HG03097 (cell line): Measurements from ENCODE around the gene HSPB7.
"Not testable (repeated sequence)": the region's sequence is repeated elsewhere in the genome, so short reads cannot be mapped to it uniquely, and the experiment has no call there.

ENCODE experiments used
- ATAC-seq: cut with Tn5 transposase; IDR thresholded peaks from one replicate; pipeline ENCODE4 v1.9.1; 2021; ENCODE audit not compliant: unreplicated experiment, low FRiP score

HSPB7 gene

DNA sequence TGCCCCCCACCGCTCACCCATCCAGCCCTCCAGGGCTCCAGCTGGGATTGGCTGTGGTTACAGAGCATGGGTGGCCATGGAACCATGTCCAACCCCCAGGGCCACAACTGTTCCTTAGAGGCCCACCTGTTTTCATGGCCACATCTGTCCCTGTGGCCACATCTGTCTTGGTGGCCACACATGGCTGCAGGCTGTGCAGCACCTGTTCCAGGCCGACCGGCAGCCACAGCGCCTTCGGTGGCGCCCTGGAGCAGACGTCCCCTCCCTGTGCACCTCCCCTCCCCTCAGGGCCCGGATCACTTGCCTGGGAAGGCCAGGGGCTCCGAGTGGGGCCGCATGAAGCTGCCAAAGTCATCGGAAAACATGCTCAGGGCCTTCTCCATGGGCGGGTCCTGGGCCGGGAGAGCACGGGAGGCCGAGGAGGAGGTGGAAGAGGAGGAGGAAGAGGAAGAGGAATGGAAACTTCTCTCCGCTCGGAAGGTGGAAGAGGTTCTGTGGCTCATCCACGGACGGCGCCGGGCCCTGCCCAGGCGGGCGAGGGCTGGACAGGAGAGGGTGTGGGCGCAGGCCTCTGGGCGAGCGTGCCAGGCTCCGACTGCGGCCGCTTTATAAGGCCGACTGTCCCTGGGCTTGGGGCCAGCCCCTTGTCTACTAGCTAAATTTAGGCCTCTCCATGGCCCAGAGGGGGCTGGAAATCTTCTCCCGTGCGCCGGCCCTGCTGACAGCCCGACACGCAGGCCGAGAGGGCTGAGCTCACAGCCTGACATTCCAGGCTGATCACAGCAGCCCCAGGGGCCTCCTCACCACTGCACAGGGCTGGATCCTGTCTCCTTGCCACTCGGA lies at the start of gene HSPB7:
TSS of gene HSPB7 (minus strand) at position 583 of the 843 bp plus-strand sequence. CDS start at position 503, 80 bp downstream.
- no peak for ATAC-seq

DNA sequence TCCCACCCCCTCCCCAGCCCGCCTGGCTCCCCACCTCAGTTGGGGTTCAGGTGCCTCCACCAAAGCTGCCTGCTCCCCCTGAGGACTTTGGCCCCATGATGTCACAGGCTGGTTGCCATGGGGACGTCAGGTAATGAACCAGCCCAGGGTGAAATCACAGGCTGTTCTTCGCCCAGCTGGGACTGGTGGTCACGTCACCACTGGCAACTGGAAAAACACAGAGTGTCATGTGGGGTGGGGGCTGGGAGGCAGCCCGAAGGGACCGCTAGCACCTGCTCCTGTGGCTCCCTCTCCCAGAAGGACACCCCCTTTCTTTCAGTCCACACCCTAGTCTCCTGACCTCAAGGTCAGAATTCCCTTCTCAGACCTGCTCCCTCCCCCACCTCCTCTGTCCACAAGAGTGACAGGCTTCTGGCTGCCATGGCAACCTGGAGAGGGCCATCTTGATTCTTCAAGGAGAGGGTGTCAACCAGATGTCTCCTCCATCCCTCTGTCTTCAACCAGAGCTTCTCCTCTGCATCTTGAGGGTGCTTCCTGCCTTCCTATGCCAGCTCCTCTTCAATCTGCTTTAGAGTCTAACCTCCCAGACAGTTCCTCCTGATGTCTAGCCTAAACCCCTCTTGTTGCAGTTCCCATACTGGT lies 49.4 kb upstream of the HSPB7 start:
- no peak for ATAC-seq

DNA sequence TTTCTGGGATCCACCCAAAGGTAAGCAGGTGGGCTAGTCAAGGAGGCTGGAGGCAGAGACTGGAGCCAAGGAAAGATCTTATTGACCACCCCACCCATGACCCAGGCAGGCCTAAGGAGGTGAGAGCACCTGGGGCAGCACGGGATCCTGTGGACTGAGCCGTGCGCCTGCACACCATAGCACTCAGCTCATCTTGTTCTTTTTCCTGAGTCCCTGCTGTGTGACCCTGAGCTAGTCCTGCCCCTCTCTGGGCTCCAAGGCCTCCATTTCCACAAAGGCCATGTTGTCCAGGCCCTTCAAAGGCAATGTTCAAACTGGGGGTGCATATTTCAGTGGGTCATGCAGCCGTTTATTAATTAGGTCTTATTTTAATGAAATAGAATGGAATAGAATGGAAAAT lies 48.4 kb upstream of the HSPB7 start:
- no peak for ATAC-seq

DNA sequence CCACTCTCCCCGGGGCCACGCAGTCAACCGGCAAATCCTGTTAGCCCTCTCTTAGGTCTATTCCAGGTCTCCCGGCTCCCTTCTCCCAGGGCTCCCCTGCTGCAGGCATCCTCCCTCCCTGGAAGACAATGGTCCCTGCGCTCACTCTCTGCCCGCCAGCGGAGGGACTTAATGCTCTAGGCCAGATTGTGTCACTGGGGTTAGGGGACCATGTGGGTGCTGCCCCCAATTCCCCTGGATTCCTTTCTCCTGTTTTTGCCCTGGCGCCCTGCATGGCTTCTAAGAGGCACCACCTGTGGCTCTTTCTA lies 47.4 kb upstream of the HSPB7 start:
- ATAC-seq, result no peak

DNA sequence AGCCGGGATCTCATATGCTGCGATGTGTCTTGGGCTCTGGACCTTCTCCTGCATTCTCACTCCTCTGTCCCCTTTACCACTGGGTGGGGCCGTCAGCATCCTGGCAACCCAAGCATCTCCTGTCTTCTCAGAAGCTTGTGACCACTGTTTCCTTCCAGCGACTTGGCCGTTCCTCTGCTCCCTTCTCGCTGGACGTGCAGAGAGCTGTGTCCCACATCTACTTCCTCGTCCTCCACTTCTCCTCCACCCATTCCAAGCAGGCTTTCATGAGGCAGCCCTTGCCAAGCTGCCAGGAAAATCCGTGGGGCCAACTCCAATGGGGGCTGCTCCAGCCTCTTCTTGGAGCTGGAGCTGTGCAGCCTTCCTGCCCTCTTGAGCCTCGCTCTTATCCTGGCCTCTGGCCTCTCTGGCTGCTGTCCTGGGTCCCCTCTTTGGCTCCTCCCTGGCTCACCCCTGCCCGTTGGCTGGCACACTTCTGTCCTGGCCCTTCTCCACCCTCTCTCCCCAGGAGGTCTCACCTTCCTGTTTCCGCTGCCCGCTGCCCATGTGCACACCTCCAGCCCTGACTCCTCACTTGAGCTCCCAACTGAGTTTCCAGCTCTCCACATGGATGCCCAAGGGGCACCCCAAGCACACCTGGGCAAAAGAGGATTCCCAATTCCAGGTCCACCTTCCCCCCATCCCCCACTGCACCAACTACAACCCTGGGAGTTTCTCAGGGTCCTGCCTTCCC lies 46.9 kb upstream of the HSPB7 start:
- ATAC-seq, result no peak

DNA sequence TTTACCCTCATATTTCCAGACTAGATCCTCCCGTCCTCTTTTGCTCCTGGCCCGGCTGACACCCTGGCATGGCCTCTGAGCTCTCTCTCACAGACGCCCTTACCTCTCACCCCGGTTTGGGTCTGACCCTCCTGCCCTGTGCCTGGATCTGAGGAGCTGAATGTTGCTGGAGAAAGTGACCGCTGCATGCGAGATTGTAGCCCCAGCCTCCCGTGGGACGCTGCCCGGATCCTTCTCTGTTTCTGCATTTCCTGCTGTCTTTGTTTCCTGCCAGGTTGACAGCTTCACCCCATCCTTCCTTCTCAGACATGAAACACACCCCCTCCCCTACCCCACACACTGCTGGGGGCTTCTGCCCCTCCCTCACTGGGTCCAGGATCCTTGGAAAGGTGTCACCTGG lies 46.1 kb upstream of the HSPB7 start:
- no peak for ATAC-seq

DNA sequence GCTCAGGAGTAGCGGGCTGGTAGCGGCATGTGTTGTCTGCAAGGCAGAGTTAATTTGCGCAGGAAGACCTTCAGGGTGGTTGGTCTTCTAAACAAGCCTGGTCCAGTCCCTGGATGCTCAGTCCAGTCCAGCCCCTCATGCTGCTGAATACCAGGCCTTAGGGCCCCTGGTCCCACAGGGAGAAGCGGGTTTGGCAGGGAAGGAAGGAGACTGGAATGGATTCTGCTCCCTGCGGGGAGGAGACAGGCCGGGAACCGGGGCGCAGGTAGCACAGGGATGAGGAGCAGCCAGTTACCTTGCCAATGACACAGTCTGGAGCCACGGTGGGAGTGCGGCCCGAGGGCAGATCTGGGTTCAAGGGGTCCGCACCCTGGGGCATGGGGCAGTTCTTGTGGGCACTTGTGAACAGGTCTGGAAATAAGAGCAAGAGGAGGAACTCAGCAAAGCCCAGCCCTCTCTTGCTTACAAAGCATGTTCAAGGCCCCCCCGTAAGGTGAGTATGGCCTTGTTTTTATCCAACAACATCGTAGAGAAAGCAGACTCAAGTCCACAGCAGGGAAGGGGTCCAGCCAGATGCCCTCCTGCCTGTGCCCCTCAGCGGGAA lies 45.5 kb upstream of the HSPB7 start:
- no peak for ATAC-seq

DNA sequence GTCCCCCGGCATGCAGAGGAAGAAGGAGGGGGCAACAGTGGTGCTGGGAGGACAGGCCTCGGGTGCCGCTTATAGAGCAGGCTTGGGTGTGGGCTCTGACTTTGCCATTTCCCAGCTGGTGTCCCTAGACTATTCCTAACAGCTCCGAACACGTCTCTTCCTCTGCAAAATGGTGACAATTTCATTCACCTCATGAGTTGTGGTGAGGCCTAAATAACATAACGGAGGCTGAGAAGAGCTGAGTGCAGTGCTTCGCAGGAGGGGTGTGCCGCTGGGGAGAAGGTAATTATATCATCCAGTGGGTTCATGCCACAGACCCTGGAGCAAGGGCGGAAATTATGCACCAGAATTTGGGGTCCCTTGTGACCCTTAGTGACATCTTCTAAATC lies 44.8 kb upstream of the HSPB7 start:
- ATAC-seq, result not testable (repeated sequence)

DNA sequence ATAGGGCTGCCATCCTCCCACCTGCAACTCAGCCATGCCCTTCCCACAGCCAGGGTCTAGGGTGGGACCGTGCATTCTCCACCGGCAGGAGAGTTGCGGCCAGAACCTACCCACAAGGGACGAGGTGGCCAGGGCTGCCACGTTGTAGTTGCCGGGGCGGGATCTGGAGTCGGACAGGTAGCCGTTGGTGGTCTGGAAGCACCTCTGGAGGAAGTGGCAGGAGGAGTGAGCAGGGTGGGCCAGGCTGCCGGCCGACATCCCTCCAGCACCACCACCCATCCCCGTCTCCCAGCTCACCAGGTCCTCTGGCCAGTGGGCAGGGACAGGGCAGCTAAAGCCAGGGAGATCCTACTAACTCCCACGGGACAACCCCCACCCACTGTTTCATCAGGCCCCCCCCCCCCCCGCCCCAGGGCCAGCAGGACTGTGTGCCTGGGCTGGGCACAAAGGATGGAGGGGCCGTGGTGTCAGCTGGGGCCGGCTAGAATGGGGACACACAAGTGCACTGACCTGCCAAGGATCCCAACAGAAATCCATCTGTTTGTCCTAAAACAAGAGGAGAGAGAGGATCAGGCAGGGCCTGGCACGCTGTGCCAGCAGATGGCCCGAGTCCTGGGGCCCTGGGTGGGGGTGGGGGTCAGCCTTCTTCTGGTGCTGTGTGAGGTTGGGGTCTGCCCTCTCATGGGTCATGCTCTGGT lies 44.3 kb upstream of the HSPB7 start:
- ATAC-seq, result not testable (repeated sequence)

DNA sequence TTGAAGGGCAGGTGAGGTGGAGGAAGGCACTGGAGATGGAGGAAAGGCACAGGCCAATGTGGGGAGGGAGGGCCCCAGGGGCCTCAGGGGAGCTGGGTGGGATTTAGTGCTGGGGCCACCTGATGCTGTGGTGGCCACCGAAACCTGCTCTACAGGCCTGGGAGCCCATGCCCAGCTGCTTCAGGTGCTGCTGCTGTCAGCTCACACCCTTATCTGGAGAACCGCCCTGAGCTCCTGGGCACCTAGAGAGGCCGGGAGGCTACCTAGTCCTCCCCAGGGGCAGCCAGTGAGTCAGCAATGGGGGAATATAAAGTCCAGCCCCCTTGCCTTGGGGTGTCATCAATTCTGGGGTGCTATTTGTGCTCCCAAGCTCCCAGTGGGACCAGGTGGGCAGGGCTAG lies 43.4 kb upstream of the HSPB7 start:
- no peak for ATAC-seq

DNA sequence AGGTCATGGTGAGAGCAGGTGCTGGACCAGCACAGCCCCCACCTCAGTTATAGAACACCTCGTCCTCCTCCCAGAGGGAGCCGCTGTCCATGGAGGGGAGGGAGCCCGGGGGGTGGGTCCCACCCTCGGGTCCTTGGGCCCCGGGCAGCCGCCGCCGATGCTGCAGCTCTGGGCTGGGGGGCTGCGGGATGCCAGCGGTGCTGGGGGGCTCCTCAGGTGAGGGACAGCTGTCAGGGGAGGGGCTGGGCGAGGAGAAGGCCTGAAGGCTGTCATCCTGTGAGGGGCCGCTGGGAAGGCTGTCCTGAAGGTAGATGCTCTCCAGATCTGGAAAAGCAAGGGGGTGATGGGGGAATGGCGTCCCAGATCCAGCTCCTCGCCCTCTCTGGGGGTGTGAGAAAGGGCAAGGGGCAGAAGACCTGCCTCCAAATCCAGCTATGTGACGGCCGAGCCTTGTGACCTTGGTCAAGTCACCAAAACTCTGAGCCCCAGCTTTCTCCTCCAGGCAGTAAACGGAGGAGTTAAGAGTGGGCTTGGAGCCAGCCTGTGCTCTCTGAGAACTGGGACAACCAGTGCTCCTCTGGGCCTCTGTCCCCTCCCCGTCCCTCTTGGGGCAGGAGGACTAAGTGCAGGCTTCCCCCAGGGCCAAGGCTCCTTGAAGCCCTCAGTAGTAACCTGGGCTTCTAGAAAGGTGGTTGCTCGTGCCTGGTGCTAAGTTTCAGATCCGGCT lies 40.7 kb upstream of the HSPB7 start:
- not testable (repeated sequence) for ATAC-seq

DNA sequence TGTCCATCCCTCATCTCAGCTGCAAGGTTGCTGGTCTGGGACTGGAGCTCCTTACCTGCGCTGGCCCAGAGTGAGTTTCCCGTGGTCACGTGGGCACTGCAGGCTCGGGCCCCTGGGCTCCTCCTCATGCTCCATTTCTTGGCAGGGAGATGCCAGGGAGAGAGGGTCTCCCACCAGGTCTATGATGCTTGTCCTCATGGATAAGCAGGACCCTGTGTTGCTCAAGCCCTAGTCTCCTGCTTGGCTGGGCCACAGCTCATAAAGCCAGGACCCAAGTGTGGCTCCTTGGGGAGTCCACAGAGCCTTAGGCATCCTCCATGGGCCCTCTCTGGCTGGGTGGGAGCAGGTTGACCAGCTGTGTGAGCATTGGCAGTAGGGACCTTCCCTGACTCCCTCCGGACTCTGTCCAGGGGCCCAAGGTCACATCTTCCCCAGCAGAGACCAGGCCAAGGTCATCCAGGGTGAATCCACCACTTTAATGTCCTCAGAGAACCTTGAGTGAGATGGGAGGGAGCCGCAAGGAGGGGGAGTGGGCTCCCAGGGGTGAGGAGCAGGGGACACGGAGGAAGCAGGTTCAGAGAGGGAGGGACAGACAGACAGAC lies 39.6 kb upstream of the HSPB7 start:
- not testable (repeated sequence) for ATAC-seq

DNA sequence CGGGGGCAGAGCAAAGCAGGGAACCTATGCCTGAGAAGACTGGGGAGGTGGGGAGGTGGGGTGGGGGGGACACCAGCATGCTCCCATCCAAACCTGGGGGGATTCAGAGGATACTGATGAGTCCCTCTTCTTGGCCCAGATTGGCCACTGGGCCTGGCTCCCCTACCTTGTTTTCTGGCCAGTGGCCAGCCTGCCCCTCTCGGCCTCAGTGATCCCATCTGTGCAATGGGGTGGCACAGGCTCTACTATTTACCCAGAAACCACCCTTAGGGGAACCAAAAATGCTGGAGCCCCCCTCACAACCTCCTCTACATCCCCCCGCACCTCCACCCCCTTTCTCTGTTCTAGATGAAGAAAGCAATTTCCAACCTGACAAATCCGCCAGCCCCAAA lies 38.7 kb upstream of the HSPB7 start:
- not testable (repeated sequence) for ATAC-seq

DNA sequence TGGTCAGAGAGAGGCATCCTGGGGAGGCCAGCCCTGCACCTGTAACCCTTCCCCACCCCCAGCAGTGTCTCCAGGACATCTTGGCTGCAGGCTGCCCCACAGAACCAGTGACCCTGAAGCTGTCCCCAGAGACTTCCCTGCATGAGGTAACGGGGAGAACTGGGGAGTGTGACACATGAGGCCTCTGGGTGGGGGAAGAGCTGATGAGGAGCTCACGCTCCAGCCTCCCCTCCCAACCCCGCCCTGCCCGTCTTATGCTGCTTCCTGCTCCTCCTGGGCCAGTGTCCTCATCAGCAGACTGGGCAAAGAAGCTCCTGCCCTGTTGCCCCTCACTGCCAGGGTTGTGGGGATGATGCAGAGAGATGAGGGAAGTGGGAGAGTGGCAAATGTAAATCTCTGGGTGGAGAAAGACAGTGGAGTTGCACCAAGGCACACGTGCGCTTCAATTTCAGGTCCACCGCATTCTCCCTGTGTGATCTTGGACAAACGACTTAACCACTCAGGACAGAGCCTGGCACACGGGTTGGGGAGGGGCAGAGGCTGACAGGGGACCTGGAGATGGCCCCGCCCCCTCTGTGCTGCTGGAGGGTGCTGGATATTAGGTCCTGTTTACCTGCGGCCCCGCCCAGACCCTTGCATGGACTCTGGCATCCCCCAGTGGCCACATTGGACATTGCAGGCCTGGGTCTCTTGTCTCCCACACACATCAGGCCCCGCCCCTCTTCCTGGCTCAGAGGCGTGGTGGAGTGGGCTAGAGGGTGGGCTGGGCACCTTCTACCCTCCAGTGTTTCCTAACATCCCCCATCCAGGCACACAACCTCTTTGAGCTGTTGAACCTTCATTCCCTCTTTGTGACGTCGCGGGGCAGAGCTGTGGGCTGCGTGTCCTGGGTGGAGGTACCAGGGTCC lies 38.0 kb upstream of the HSPB7 start:
- no peak for ATAC-seq

DNA sequence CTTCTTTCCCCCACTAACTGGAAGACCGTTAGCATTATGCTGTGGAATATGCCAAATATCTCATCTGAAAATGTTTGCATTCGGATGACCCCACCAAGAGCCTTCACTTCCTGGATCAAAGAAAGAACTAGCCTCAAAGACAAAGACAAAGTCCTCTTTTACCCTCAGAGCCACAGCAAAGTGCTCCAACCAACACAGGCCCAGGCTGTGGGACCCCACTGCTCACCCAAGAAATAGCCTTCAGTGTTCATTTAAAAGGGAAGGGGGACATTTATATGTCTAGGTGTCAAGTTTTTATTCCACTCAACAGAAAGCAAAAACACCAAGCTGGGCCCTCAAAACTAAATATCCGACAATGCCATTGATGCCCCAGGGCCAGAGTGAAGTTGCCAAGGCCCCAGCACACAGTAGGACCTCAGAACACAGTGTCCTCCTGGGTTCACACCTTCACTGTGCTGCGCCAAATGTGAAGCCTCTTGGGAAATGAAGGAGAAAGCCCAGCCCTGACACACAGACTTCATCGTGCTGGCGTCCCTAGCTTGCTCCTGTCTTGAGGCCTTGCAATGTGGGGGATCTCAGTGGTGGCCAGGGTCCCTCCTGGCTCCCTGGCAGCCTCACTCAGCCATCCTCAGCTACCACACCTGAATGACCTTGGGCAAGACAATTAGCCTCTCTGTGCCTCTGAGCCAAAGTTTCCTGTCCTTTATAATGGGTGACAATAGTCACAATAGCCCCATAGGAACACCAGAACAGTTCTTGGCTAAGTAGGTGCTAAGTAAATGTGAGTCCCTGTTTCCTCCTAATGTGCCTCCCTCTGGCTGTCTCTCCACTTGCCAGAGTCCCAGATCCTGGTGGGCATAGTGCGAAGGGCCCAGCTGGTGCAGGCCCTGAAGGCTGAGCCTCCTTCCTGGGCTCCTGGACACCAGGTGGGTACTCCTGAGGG lies 37.0 kb upstream of the HSPB7 start:
- no peak for ATAC-seq

DNA sequence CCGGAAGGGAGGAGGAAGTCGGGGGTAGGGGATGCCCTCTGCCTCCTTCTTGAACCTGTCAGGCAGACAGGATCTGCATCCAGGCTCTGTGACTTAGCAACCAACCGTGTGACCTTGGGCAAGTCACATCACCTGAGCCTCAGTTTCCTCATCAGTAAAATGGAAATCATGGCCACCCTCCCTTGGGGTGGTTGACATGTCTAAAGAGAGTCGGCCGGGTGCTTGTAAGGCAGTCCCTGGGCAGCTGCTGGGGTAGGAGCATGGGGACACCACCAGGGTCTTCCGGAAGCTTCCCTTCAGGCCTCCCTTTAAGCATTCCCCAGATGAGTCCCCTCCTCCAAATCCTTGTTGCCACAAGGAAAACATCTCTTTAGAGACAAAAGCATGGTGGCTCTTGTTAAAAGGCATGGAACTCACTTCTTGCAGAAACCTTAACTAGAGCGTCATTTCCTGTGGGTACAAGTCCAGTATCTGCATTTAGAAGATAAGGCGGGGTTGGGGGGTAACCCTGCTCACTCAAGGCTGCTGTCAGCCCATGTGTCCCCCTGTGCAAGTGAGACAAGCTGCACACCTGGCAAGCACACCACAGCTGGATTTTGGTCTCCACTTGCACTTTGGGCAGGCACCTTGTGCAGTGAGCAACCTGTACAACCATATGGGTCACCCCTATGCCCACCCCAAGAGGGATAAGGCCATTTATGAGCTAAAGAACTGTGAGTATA lies 36.1 kb upstream of the HSPB7 start:
- ATAC-seq, result no peak

DNA sequence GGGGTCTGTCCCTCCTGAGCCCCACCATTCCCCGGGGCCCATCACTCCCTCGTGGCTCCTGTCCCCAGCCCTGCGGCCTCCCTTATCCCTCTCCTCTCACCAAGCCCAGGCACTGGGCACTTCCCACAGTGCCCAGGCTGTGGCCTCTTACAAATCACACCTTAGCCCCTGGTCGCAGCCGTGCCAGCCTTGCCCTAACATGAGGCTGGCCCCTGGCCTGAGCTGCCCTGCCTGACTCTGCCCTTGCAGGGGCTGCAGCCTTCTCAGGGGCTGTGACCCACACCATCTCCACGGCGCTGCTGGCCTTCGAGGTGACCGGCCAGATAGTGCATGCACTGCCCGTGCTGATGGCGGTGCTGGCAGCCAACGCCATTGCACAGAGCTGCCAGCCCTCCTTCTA lies 34.1 kb upstream of the HSPB7 start:
- ATAC-seq, result not testable (repeated sequence)
